NB4 (cell line): Measurements from ENCODE around the gene CERS2.

ENCODE experiments used
- DNase-seq: peaks from one replicate; pipeline ENCODE4 v3.0.0; 2010; ENCODE audit warnings: low read depth
- H3K4me3 ChIP-seq: one replicate; pipeline ENCODE4 v1.5.1; 2011; ENCODE audit warnings: mild to moderate bottlenecking, low read depth, low read length, moderate library complexity
- MYC ChIP-seq: IDR thresholded peaks from 2 replicates; pipeline ENCODE4 v1.6.1; 2011; ENCODE audit warnings: low read depth, low read length
- POLR2A ChIP-seq: IDR thresholded peaks from 2 replicates; pipeline ENCODE4 v1.6.1; 2011; ENCODE audit warnings: mild to moderate bottlenecking; ENCODE audit not compliant: insufficient read length; ENCODE audit errors: extremely low read depth
- TF ChIP-seq, protein P1 (sequence below): IDR thresholded peaks from one replicate; pipeline ENCODE4 v1.5.1; 2012; ENCODE audit warnings: low read depth, low read length
- TF ChIP-seq, protein P2 (sequence below): IDR thresholded peaks from 2 replicates; pipeline ENCODE4 v1.6.1; 2011; ENCODE audit warnings: low read depth, low read length

The CERS2 gene

DNA sequence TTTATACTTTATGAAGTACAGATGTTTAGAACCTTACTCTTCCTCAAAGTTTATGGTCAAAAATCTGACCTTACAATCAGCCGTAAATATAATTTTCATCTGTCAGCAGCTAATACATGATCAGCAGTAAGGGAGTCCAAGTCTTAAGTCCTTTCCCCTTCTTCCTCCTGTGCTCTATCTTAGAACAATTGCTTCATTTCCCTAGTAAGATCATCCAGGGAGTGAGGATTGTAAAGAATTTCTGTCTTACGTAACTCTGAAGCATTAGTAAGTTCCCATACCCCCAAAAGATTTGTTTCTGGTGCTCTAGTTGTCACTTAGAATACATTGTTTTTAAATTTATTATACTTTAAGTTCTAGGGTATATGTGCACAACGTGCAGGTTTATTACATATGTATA, 46.3 kb downstream of the CERS2 start:
- TF ChIP-seq MYC (no peak), POLR2A (no peak)
- TF ChIP-seq, protein P1, sequence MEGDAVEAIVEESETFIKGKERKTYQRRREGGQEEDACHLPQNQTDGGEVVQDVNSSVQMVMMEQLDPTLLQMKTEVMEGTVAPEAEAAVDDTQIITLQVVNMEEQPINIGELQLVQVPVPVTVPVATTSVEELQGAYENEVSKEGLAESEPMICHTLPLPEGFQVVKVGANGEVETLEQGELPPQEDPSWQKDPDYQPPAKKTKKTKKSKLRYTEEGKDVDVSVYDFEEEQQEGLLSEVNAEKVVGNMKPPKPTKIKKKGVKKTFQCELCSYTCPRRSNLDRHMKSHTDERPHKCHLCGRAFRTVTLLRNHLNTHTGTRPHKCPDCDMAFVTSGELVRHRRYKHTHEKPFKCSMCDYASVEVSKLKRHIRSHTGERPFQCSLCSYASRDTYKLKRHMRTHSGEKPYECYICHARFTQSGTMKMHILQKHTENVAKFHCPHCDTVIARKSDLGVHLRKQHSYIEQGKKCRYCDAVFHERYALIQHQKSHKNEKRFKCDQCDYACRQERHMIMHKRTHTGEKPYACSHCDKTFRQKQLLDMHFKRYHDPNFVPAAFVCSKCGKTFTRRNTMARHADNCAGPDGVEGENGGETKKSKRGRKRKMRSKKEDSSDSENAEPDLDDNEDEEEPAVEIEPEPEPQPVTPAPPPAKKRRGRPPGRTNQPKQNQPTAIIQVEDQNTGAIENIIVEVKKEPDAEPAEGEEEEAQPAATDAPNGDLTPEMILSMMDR = no peak
- TF ChIP-seq, protein P2, sequence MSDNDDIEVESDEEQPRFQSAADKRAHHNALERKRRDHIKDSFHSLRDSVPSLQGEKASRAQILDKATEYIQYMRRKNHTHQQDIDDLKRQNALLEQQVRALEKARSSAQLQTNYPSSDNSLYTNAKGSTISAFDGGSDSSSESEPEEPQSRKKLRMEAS = no peak
- DNase-seq = peak; percentile 13

DNA sequence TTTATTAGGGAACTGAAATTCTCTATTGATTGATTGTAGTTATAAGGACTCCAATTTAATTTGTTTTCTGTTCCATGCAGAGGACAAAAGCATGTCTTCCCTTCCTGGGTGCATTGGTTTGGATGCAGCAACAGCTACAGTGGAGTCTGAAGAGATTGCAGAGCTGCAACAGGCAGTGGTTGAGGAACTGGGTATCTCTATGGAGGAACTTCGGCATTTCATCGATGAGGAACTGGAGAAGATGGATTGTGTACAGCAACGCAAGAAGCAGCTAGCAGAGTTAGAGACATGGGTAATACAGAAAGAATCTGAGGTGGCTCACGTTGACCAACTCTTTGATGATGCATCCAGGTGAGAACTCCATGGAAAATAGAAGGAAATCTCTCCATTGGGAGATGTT, 47.0 kb downstream of the CERS2 start:
- no peak for DNase-seq
- H3K4me3 ChIP-seq = peak overlapping the region; percentile 92
- TF ChIP-seq, protein P2 = no peak
- no peak for TF ChIP-seq MYC
- TF ChIP-seq, protein P1 = no peak
- no peak for TF ChIP-seq POLR2A

More for the DNA sequence above, 46.3 kb downstream of the CERS2 start:
- no peak overlapping the region for H3K4me3 ChIP-seq

DNA sequence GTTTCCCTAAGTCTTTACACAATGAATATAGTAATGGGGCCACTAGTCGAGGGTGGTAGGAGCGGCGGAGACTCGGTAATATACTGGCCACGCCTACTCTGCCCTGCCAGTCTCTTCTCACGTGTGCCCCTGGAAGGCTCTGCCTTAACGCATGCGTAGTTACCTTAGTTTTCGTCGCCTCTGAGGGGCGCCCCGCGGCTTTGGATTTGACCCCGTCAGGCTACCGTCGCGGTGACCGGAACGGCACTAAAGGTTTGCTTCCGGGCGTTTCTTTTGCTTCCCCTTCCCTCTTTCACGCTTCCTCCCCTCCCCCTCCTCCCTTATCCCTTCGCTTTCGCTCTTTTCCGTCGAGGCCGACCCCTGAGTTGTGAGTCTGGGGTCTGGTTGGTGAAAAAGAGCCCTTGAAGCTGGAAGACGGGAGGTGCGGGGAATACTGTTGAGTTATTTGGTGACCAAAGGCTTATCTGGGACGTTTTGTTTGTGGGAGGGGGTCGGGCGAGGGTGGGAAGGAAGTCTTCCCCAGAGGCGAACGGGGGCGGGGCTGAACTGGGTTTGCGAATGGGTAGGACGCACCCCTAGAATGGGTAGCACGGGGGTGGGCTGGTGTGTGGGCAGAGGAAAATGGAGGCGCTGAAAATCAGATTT, 48.4 kb downstream of the CERS2 start, which contains the start of gene SETDB1:
Gene SETDB1, plus strand, starts transcription at position 267 of the 645 bp plus-strand sequence. CDS start 1,352 bp downstream, outside the sequence.
- H3K4me3 ChIP-seq = peak within 1 kb of the TSS; percentile 92
- TF ChIP-seq, protein P2 = peak; percentile 96
- TF ChIP-seq MYC (peak; percentile 79; the same call in 1 of the 2 replicates), POLR2A (peak; percentile 43)
- TF ChIP-seq, protein P1 = no peak
- peak; percentile 98 for DNase-seq

DNA sequence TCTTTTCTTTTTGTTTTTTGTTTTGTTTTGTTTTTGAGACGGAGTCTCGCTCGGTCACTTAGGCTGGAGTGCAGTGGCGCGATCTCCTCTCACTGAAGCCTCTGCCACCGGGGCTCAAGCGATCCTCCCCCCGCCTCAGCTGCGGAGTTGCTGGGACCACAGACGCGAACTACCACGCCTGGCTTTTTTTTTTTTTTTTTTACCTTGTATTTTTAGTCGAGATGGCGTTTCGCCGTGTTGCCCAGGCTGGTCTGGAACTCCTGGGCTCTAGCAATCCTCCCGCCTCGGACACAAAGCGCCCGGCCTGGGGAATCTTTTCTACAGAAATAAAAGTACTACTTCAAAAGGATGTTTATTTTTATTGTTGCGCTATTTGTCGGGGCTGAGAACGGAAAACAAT, 49.6 kb downstream of the CERS2 start:
- DNase-seq = peak; percentile 48
- peak overlapping the region; percentile 62 for H3K4me3 ChIP-seq
- TF ChIP-seq, protein P2 = no peak
- TF ChIP-seq, protein P1 = no peak
- no peak for TF ChIP-seq MYC
- no peak for TF ChIP-seq POLR2A

DNA sequence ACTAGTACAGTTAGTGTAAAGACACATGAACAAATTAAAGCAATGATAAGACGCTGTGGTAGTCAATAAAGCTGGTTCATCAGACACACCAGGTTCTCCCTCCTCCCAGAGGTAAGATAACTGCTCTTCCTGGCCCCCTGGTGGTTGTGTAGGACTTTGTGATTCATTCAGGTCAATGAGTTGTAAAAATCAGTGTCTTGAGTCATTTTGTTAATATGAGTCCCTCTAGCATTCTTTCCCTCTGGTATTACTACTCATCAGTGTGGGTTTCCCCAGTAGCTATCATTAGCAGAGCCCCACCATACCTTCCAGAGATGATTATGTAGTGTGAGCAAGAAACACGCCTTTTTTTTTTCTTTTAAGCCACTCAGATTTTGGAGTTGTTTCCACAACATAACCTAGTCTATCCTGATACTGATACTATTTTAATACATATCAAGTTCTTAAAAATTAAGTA, 52.1 kb downstream of the CERS2 start:
- H3K4me3 ChIP-seq = no peak overlapping the region
- TF ChIP-seq POLR2A (no peak), MYC (no peak)
- TF ChIP-seq, protein P1 = peak; percentile 84
- TF ChIP-seq, protein P2 = no peak
- peak; percentile 82 for DNase-seq
